ENCODE results near the gene RTN4. TPM values are rescaled to one million over a fixed set of nuclear protein-coding genes. Genes with fewer than 3 reads are reported as not detected.

RTN4 gene
- polyA plus RNA-seq, 3 donors = 111 to 163 (median 158) TPM

GRCh38 chr2:55038428-55038827, 11.8 kb downstream of the RTN4 start:
- H3K9ac ChIP-seq (ENCODE audit: insufficient read depth, low read length, poor library complexity, severe bottlenecking) = no peak overlapping the region
- Mint-ChIP-seq H3K4me1 (peaks cover 60% of the 10 kb centered on the region), H3K36me3 (peaks cover 0 to 6% of the 10 kb centered on the region in 2 donors), H3K27me3 (ENCODE audit: low read depth in 3 of 3) (no peaks in the 10 kb centered on the region), H3K4me3 (no peak overlapping the region), H3K9me3 (peaks cover 0 to 2% (median 0%) of the 10 kb centered on the region in 7 donors), H3K27ac (peak overlapping the region in 4 of 7 donors; percentile 9 to 50 (median 44))
- peaks cover 100% of the 10 kb centered on the region for H3K79me2 ChIP-seq (ENCODE audit: insufficient read depth, low read length)
- no peaks in the 10 kb centered on the region for H3K36me3 ChIP-seq (replicated peaks in 1 of 2; ENCODE audit: control insufficient read depth in 1 of 2, insufficient read depth in 2 of 2, low read length in 2 of 2)
- WGBS (ENCODE audit: insufficient coverage) = no CpG with 5 or more reads among the region's 1 CpG
- peaks cover 100% of the 10 kb centered on the region for H4K20me1 ChIP-seq (ENCODE audit: insufficient read depth, low read length)
- no peaks in the 10 kb centered on the region for H3K9me3 ChIP-seq (replicated peaks in 1 of 2; ENCODE audit: control insufficient read depth in 1 of 2, insufficient read depth in 1 of 2, low read length in 2 of 2)
- no peak for TF ChIP-seq CTCF (IDR thresholded peaks at IDR 0.05)
- no peaks in the 10 kb centered on the region for H3K27me3 ChIP-seq (ENCODE audit: control insufficient read depth in 2 of 2, insufficient read depth in 2 of 2, low read length in 2 of 2)
- intact Hi-C loops (cut with micrococcal nuclease) = no loop called here
- peak overlapping the region; percentile 3 for H3K4me2 ChIP-seq (replicated peaks; ENCODE audit: extremely low read depth, low read length, poor library complexity, severe bottlenecking)
- no peak overlapping the region for H3K4me3 ChIP-seq (replicated peaks in 1 of 3; ENCODE audit: low read depth in 2 of 3, low read length in 3 of 3)
- peak overlapping the region in 1 of 2 donors; percentile 22 for H3K27ac ChIP-seq (ENCODE audit: low read depth in 1 of 2, low read length in 2 of 2)
- H3K4me1 ChIP-seq (ENCODE audit: control insufficient read depth in 1 of 2, insufficient read depth in 2 of 2, low read length in 2 of 2) = peaks cover 16 to 48% of the 10 kb centered on the region in 2 donors
- DNase-seq = no peak
- no peak overlapping the region for H2AFZ ChIP-seq (ENCODE audit: insufficient read depth, low read depth, low read length, poor library complexity, severe bottlenecking)

- peaks cover 0 to 2% (median 0%) of the 10 kb centered on the region in 7 donors for H3K9me3 Mint-ChIP-seq
- no peaks in the 10 kb centered on the region for H3K36me3 ChIP-seq (replicated peaks in 1 of 2; ENCODE audit: control insufficient read depth in 1 of 2, insufficient read depth in 2 of 2, low read length in 2 of 2)
- no peak overlapping the region for H3K4me3 ChIP-seq (replicated peaks in 1 of 3; ENCODE audit: low read depth in 2 of 3, low read length in 3 of 3)
- H3K9ac ChIP-seq (ENCODE audit: insufficient read depth, low read length, poor library complexity, severe bottlenecking) = no peak overlapping the region
- H3K4me3 Mint-ChIP-seq = no peak overlapping the region
- H3K27ac ChIP-seq (ENCODE audit: low read depth in 1 of 2, low read length in 2 of 2) = no peak overlapping the region
- H3K4me1 ChIP-seq (ENCODE audit: control insufficient read depth in 1 of 2, insufficient read depth in 2 of 2, low read length in 2 of 2) = peaks cover 29 to 68% of the 10 kb centered on the region in 2 donors
- no CpG with 5 or more reads among the region's 2 CpGs for WGBS (ENCODE audit: insufficient coverage)
- peaks cover 0 to 10% of the 10 kb centered on the region in 2 donors for H3K36me3 Mint-ChIP-seq
- no peak for DNase-seq
- peak overlapping the region in 2 of 7 donors; percentile 16 to 18 for H3K27ac Mint-ChIP-seq
- no peaks in the 10 kb centered on the region for H3K27me3 ChIP-seq (ENCODE audit: control insufficient read depth in 2 of 2, insufficient read depth in 2 of 2, low read length in 2 of 2)
- no peaks in the 10 kb centered on the region for H3K9me3 ChIP-seq (replicated peaks in 1 of 2; ENCODE audit: control insufficient read depth in 1 of 2, insufficient read depth in 1 of 2, low read length in 2 of 2)
- no peak overlapping the region for H2AFZ ChIP-seq (ENCODE audit: insufficient read depth, low read depth, low read length, poor library complexity, severe bottlenecking)
- H3K79me2 ChIP-seq (ENCODE audit: insufficient read depth, low read length) = peaks cover 100% of the 10 kb centered on the region
- H3K27me3 Mint-ChIP-seq (ENCODE audit: low read depth in 3 of 3) = no peaks in the 10 kb centered on the region
- peaks cover 100% of the 10 kb centered on the region for H4K20me1 ChIP-seq (ENCODE audit: insufficient read depth, low read length)
- H3K4me1 Mint-ChIP-seq = peaks cover 79% of the 10 kb centered on the region
- no peak for TF ChIP-seq CTCF (IDR thresholded peaks at IDR 0.05)
- H3K4me2 ChIP-seq (replicated peaks; ENCODE audit: extremely low read depth, low read length, poor library complexity, severe bottlenecking) = no peak overlapping the region
- intact Hi-C loops (cut with micrococcal nuclease) = no loop called here
Measured at GRCh38 chr2:55035716-55036115, 14.5 kb downstream of the RTN4 start.
